Activated CD4-positive, alpha-beta memory T cell treated with anti-CD3 and anti-CD28 coated beads, Interleukin-2, amount 10 ng/mL, durations not matched to agents 7 days and 5 days (primary cell): ENCODE results near the gene MYRF. TPM values are rescaled to one million over a fixed set of nuclear protein-coding genes. Genes with fewer than 3 reads are reported as not detected.
A peak's percentile ranks its signal among the peaks of the same experiment; 100 is the strongest.

ENCODE experiments used
- CTCF ChIA-PET: fragments of 350-600 bp; sonication (Branson Sonifier 250); formaldehyde crosslinking; loops from one replicate; lab custom pipeline; 2021; ENCODE audit warnings: antibody characterized with exemption, inconsistent platforms; lab: Charles Lee
- POLR2A ChIA-PET: fragments of 350-600 bp; sonication (Branson Sonifier 250); formaldehyde crosslinking; loops from one replicate; lab custom pipeline; 2021; ENCODE audit warnings: antibody characterized with exemption; lab: Charles Lee
- DNase-seq: peaks from one replicate; pipeline ENCODE4 v3.0.0-alpha.2; 2020
- H3K27ac Mint-ChIP-seq: one replicate; pipeline ENCODE4 v1.8.0; 2021; ENCODE audit warnings: mild to moderate bottlenecking, mixed read lengths
- H3K27me3 Mint-ChIP-seq: one replicate; pipeline ENCODE4 v1.8.0; 2021; ENCODE audit warnings: mixed read lengths
- H3K36me3 Mint-ChIP-seq: one replicate; pipeline ENCODE4 v1.8.0; 2021; ENCODE audit warnings: low read depth, mixed read lengths
- H3K4me1 Mint-ChIP-seq: one replicate; pipeline ENCODE4 v1.8.0; 2021; ENCODE audit warnings: mixed read lengths
- H3K4me3 Mint-ChIP-seq: one replicate; pipeline ENCODE4 v1.8.0; 2021; ENCODE audit warnings: mild to moderate bottlenecking, mixed read lengths
- H3K9me3 Mint-ChIP-seq: one replicate; pipeline ENCODE4 v1.8.0; 2021; ENCODE audit warnings: mixed read lengths
- total RNA-seq, 2 experiments: library from RNA; stranded (reverse); gene quantifications; one replicate each; pipeline ENCODE4 v1.2.3, GENCODE V29; 2021

The MYRF gene
- total RNA-seq, 2 experiments from 2014 or later, result 4.6 to 4.9 TPM

- H3K4me3 Mint-ChIP-seq, result no peak overlapping the region
- no peaks in the 10 kb centered on the region for H3K27me3 Mint-ChIP-seq
- POLR2A ChIA-PET, result no interaction called here
Observed at GRCh38 chr11:61725781-61726231, 26.6 kb upstream of the MYRF start.

GRCh38 chr11:61726775-61727174 lies 25.7 kb upstream of the MYRF start:
- no peaks in the 10 kb centered on the region for H3K27me3 Mint-ChIP-seq
- H3K4me1 Mint-ChIP-seq, result peaks cover 7% of the 10 kb centered on the region
- H3K36me3 Mint-ChIP-seq, result no peaks in the 10 kb centered on the region
- no peak overlapping the region for H3K27ac Mint-ChIP-seq
- ChIA-PET CTCF (no interaction called here), POLR2A (no interaction called here)
- DNase-seq, result no peak
- H3K4me3 Mint-ChIP-seq, result no peak overlapping the region
- no peaks in the 10 kb centered on the region for H3K9me3 Mint-ChIP-seq

More at GRCh38 chr11:61725781-61726231, 26.6 kb upstream of the MYRF start:
- H3K27ac Mint-ChIP-seq, result no peak overlapping the region
- DNase-seq, result no peak
- H3K36me3 Mint-ChIP-seq, result no peaks in the 10 kb centered on the region
- no peaks in the 10 kb centered on the region for H3K9me3 Mint-ChIP-seq
- peaks cover 7% of the 10 kb centered on the region for H3K4me1 Mint-ChIP-seq
- CTCF ChIA-PET, result no interaction called here

GRCh38 chr11:61727401-61727811 lies 25.0 kb upstream of the MYRF start:
- no peak overlapping the region for H3K4me3 Mint-ChIP-seq
- CTCF ChIA-PET, result no interaction called here
- DNase-seq, result no peak

GRCh38 chr11:61728066-61728939 lies 24.1 kb upstream of the MYRF start:
- H3K27me3 Mint-ChIP-seq, result no peaks in the 10 kb centered on the region
- peaks cover 8% of the 10 kb centered on the region for H3K4me1 Mint-ChIP-seq
- ChIA-PET POLR2A (no interaction called here), CTCF (no interaction called here)
- no peaks in the 10 kb centered on the region for H3K9me3 Mint-ChIP-seq
- H3K27ac Mint-ChIP-seq, result no peak overlapping the region
- no peaks in the 10 kb centered on the region for H3K36me3 Mint-ChIP-seq
- DNase-seq, result no peak
- H3K4me3 Mint-ChIP-seq, result no peak overlapping the region

More at GRCh38 chr11:61727401-61727811, 25.0 kb upstream of the MYRF start:
- Mint-ChIP-seq H3K36me3 (no peaks in the 10 kb centered on the region), H3K4me1 (peaks cover 7% of the 10 kb centered on the region), H3K27me3 (no peaks in the 10 kb centered on the region), H3K27ac (no peak overlapping the region), H3K9me3 (no peaks in the 10 kb centered on the region)
- POLR2A ChIA-PET, result no interaction called here

GRCh38 chr11:61728940-61729219 lies 23.6 kb upstream of the MYRF start:
- Mint-ChIP-seq H3K4me3 (no peak overlapping the region), H3K27ac (no peak overlapping the region), H3K4me1 (peaks cover 8% of the 10 kb centered on the region), H3K27me3 (no peaks in the 10 kb centered on the region), H3K9me3 (no peaks in the 10 kb centered on the region), H3K36me3 (no peaks in the 10 kb centered on the region)
- POLR2A ChIA-PET, result no interaction called here
- CTCF ChIA-PET, result interaction anchor here (0.7 kb wide), 1 partner anchor 45 kb away, joined by 3 read pairs; no protein-coding TSS in a partner anchor
- DNase-seq, result peak; percentile 22

- no peak overlapping the region for H3K4me3 Mint-ChIP-seq
- H3K36me3 Mint-ChIP-seq, result no peaks in the 10 kb centered on the region
- no peak for DNase-seq
- H3K4me1 Mint-ChIP-seq, result peaks cover 8% of the 10 kb centered on the region
- no peaks in the 10 kb centered on the region for H3K27me3 Mint-ChIP-seq
- ChIA-PET POLR2A (interaction anchor here (0.9 kb wide), 1 partner anchor 32 kb away, joined by 4 read pairs; no protein-coding TSS in a partner anchor), CTCF (no interaction called here)
- no peak overlapping the region for H3K27ac Mint-ChIP-seq
- no peaks in the 10 kb centered on the region for H3K9me3 Mint-ChIP-seq
Observed at GRCh38 chr11:61730240-61730994, 22.0 kb upstream of the MYRF start.

- DNase-seq, result no peak
- H3K27me3 Mint-ChIP-seq, result no peaks in the 10 kb centered on the region
- H3K4me1 Mint-ChIP-seq, result peaks cover 8% of the 10 kb centered on the region
- no peaks in the 10 kb centered on the region for H3K36me3 Mint-ChIP-seq
- POLR2A ChIA-PET, result no interaction called here
- H3K9me3 Mint-ChIP-seq, result no peaks in the 10 kb centered on the region
- no peak overlapping the region for H3K4me3 Mint-ChIP-seq
- CTCF ChIA-PET, result interaction anchor here (3.0 kb wide), 1 partner anchor 53 kb away, joined by 27 read pairs; no protein-coding TSS in a partner anchor
- no peak overlapping the region for H3K27ac Mint-ChIP-seq
Observed at GRCh38 chr11:61731211-61731951, 21.1 kb upstream of the MYRF start.

GRCh38 chr11:61731952-61732675 lies 20.3 kb upstream of the MYRF start:
- H3K27ac Mint-ChIP-seq, result no peak overlapping the region
- ChIA-PET POLR2A (no interaction called here), CTCF (interaction anchor here (1.7 to 3.0 kb wide), 2 partner anchors 11 to 54 kb away, joined by 9 to 27 read pairs; no protein-coding TSS in a partner anchor)
- peaks cover 8% of the 10 kb centered on the region for H3K4me1 Mint-ChIP-seq
- H3K27me3 Mint-ChIP-seq, result no peaks in the 10 kb centered on the region
- no peaks in the 10 kb centered on the region for H3K36me3 Mint-ChIP-seq
- no peak for DNase-seq
- H3K4me3 Mint-ChIP-seq, result no peak overlapping the region
- H3K9me3 Mint-ChIP-seq, result no peaks in the 10 kb centered on the region

GRCh38 chr11:61732705-61733104 lies 19.7 kb upstream of the MYRF start:
- Mint-ChIP-seq H3K36me3 (no peaks in the 10 kb centered on the region), H3K4me1 (peaks cover 8% of the 10 kb centered on the region), H3K27me3 (no peaks in the 10 kb centered on the region), H3K9me3 (no peaks in the 10 kb centered on the region), H3K27ac (no peak overlapping the region), H3K4me3 (no peak overlapping the region)
- no peak for DNase-seq
- POLR2A ChIA-PET, result interaction anchor here (0.7 to 1.2 kb wide), 3 partner anchors 42 to 53 kb away, joined by 3 to 4 read pairs (median 4); no protein-coding TSS in a partner anchor
- CTCF ChIA-PET, result interaction anchor here (0.6 to 3.0 kb wide), 35 partner anchors 9 to 376 kb away, joined by 3 to 36 read pairs (median 5); partner anchors contain the start of gene DAGLA

- no peaks in the 10 kb centered on the region for H3K27me3 Mint-ChIP-seq
- H3K36me3 Mint-ChIP-seq, result no peaks in the 10 kb centered on the region
- CTCF ChIA-PET, result interaction anchor here (0.6 to 3.0 kb wide), 42 partner anchors 10 to 375 kb away, joined by 3 to 36 read pairs (median 4); partner anchors contain the start of gene DAGLA
- H3K27ac Mint-ChIP-seq, result no peak overlapping the region
- peaks cover 8% of the 10 kb centered on the region for H3K4me1 Mint-ChIP-seq
- H3K4me3 Mint-ChIP-seq, result no peak overlapping the region
- DNase-seq, result peak; percentile 87
- POLR2A ChIA-PET, result interaction anchor here (0.7 to 1.2 kb wide), 3 partner anchors 43 to 54 kb away, joined by 3 to 4 read pairs (median 4); no protein-coding TSS in a partner anchor
- H3K9me3 Mint-ChIP-seq, result no peaks in the 10 kb centered on the region
Observed at GRCh38 chr11:61733120-61733978, 19.1 kb upstream of the MYRF start.

- H3K9me3 Mint-ChIP-seq, result no peaks in the 10 kb centered on the region
- H3K36me3 Mint-ChIP-seq, result no peaks in the 10 kb centered on the region
- H3K4me1 Mint-ChIP-seq, result peaks cover 1% of the 10 kb centered on the region
- ChIA-PET CTCF (interaction anchor here (1.8 to 2.8 kb wide), 5 partner anchors 12 to 54 kb away, joined by 10 to 36 read pairs (median 16); partner anchors contain the start of gene DAGLA), POLR2A (no interaction called here)
- no peak for DNase-seq
- H3K27me3 Mint-ChIP-seq, result no peaks in the 10 kb centered on the region
- H3K4me3 Mint-ChIP-seq, result no peak overlapping the region
- no peak overlapping the region for H3K27ac Mint-ChIP-seq
Observed at GRCh38 chr11:61734767-61735166, 17.7 kb upstream of the MYRF start.
